H1 (cell line): ENCODE measurements around the gene DHH. TPM values are rescaled to one million over a fixed set of nuclear protein-coding genes. Genes with fewer than 3 reads are reported as not detected.

Source experiments
- CTCF ChIA-PET: fragments of 300-600 bp; sonication (Branson Sonifier 250); formaldehyde crosslinking; loops from one replicate; lab custom pipeline; 2021; ENCODE audit not compliant: partially characterized antibody; lab: Charles Lee
- POLR2A ChIA-PET: fragments of 300-600 bp; sonication (Branson Sonifier 250); formaldehyde crosslinking; loops from one replicate; lab custom pipeline; 2021; ENCODE audit warnings: inconsistent platforms; ENCODE audit not compliant: partially characterized antibody; lab: Charles Lee
- DNase-seq, 2 experiments: peaks; one replicate each; pipeline versions ENCODE4 v3.0.0 to v3.0.0-alpha.2; 2010 to 2022; ENCODE audit warnings: low spot score in 2 of 2, low read depth in 1 of 2, mixed read lengths in 1 of 2
- FAIRE-seq: peaks from 2 replicates; lab custom pipeline; 2011; peaks lifted over from hg19 to GRCh38; lab: Jason Lieb, UNC
- H2AFZ ChIP-seq: 2 replicates; pipeline ENCODE4 v1.8.1; 2012; ENCODE audit warnings: low read length, inconsistent platforms
- H2AK5ac ChIP-seq: 2 replicates; pipeline ENCODE4 v1.6.1; 2013; ENCODE audit warnings: low read depth, low read length
- H2BK120ac ChIP-seq: replicated peaks from 2 replicates; pipeline ENCODE3; 2013; ENCODE audit warnings: low read depth, low read length, inconsistent platforms
- H2BK12ac ChIP-seq: 2 replicates; pipeline ENCODE4 v1.6.1; 2013; ENCODE audit warnings: low read depth, low read length
- H2BK15ac ChIP-seq: 2 replicates; pipeline ENCODE4 v1.6.1; 2013; ENCODE audit warnings: low read length
- H2BK20ac ChIP-seq: 2 replicates; pipeline ENCODE4 v1.6.1; 2013; ENCODE audit warnings: low read length
- H2BK5ac ChIP-seq: 2 replicates; pipeline ENCODE4 v1.6.1; 2013; ENCODE audit warnings: low read depth, low read length
- H3K14ac ChIP-seq: 2 replicates; pipeline ENCODE4 v1.6.1; 2013; ENCODE audit warnings: inconsistent platforms; ENCODE audit not compliant: insufficient read length
- H3K18ac ChIP-seq: 2 replicates; pipeline ENCODE4 v1.6.1; 2013; ENCODE audit warnings: low read length; ENCODE audit errors: extremely low read depth
- H3K23ac ChIP-seq: 2 replicates; pipeline ENCODE4 v1.6.1; 2013; ENCODE audit warnings: inconsistent platforms; ENCODE audit not compliant: insufficient read length
- H3K23me2 ChIP-seq: 2 replicates; pipeline ENCODE4 v1.6.1; 2013; ENCODE audit warnings: low read depth, low read length
- H3K27ac ChIP-seq: 2 replicates; pipeline ENCODE4 v1.6.1; 2011; ENCODE audit warnings: low read depth, low read length, inconsistent platforms
- H3K27me3 ChIP-seq, 4 experiments: replicated peaks in 1 of 4; 1 replicate in 1 of 4; 2 replicates in 3 of 4; pipeline versions ENCODE4 v1.6.1 to v1.8.1; 2011 to 2013; ENCODE audit warnings: low read length in 3 of 4, mild to moderate bottlenecking in 3 of 4, inconsistent platforms in 2 of 4, mixed read lengths in 2 of 4, moderate library complexity in 1 of 4; ENCODE audit not compliant: control insufficient read depth in 3 of 4, insufficient read depth in 3 of 4; ENCODE audit errors: extremely low read depth in 1 of 4
- H3K36me3 ChIP-seq, 4 experiments: 2 replicates each; pipeline versions ENCODE4 v1.6.1 to v1.8.1; 2011 to 2013; ENCODE audit warnings: mild to moderate bottlenecking in 4 of 4, low read length in 3 of 4, moderate library complexity in 2 of 4, control low read depth in 1 of 4, inconsistent platforms in 1 of 4; ENCODE audit not compliant: insufficient read depth in 4 of 4, control insufficient read depth in 2 of 4
- H3K4ac ChIP-seq: replicated peaks from 2 replicates; pipeline ENCODE3; 2013; ENCODE audit warnings: low read length, low read depth, mixed read lengths, inconsistent platforms; ENCODE audit not compliant: insufficient read length
- H3K4me1 ChIP-seq, 4 experiments: replicated peaks in 1 of 4; 1 replicate in 1 of 4; 2 replicates in 3 of 4; pipeline versions ENCODE4 v1.6.1 to v1.8.1; 2011 to 2013; ENCODE audit warnings: low read length in 3 of 4, inconsistent platforms in 2 of 4, mixed read lengths in 1 of 4; ENCODE audit not compliant: insufficient read depth in 4 of 4, control insufficient read depth in 3 of 4
- H3K4me2 ChIP-seq, 2 experiments: 2 replicates each; pipeline versions ENCODE4 v1.6.1 to v1.8.1; 2011 to 2013; ENCODE audit warnings: low read depth in 2 of 2, low read length in 2 of 2, control low read depth in 1 of 2, inconsistent platforms in 1 of 2, mild to moderate bottlenecking in 1 of 2; ENCODE audit not compliant: insufficient read depth in 1 of 2
- H3K4me3 ChIP-seq, 4 experiments: fragments of 200-600, 300-600 bp in 1 of 4; sonication (generic), shearing (Covaris generic), sonication (Bioruptor Twin) in 1 of 4; 2 replicates each; pipeline versions ENCODE4 v1.5.1 to v1.8.1; 2011 to 2016; ENCODE audit warnings: low read length in 4 of 4, low read depth in 3 of 4, control low read depth in 2 of 4, inconsistent platforms in 2 of 4, mild to moderate bottlenecking in 2 of 4, mixed read lengths in 1 of 4, moderate library complexity in 1 of 4; ENCODE audit not compliant: insufficient read depth in 2 of 4; ENCODE audit errors: extremely low read depth in 1 of 4
- H3K56ac ChIP-seq: replicated peaks from 2 replicates; pipeline ENCODE3; 2013; ENCODE audit warnings: low read depth, mild to moderate bottlenecking, mixed read lengths, low read length, inconsistent platforms; ENCODE audit not compliant: insufficient read length
- H3K79me1 ChIP-seq: 2 replicates; pipeline ENCODE4 v1.6.1; 2013; ENCODE audit warnings: low read depth, low read length, control low read depth
- H3K79me2 ChIP-seq, 2 experiments: 2 replicates each; pipeline versions ENCODE4 v1.6.1 to v1.8.1; 2012 to 2013; ENCODE audit warnings: low read length in 2 of 2, mild to moderate bottlenecking in 2 of 2, inconsistent platforms in 1 of 2; ENCODE audit not compliant: insufficient read depth in 2 of 2, control insufficient read depth in 1 of 2
- H3K9ac ChIP-seq, 4 experiments: replicated peaks in 1 of 4; 1 replicate in 1 of 4; 2 replicates in 3 of 4; pipeline versions ENCODE4 v1.6.1 to v1.8.1; 2011 to 2013; ENCODE audit warnings: low read depth in 3 of 4, low read length in 3 of 4, control low read depth in 2 of 4, mild to moderate bottlenecking in 2 of 4, moderate library complexity in 2 of 4, inconsistent platforms in 1 of 4; ENCODE audit errors: extremely low read depth in 1 of 4
- H3K9me3 ChIP-seq, 2 experiments: 2 replicates each; pipeline versions ENCODE4 v1.6.1 to v1.8.1; 2012 to 2013; ENCODE audit warnings: mild to moderate bottlenecking in 2 of 2, moderate library complexity in 2 of 2, control low read depth in 1 of 2, inconsistent platforms in 1 of 2, low read depth in 1 of 2, low read length in 1 of 2, mixed read lengths in 1 of 2; ENCODE audit not compliant: insufficient read depth in 2 of 2
- H4K20me1 ChIP-seq, 2 experiments: replicated peaks in 1 of 2; 2 replicates each; pipeline versions ENCODE3 to v1.8.1; 2011 to 2013; ENCODE audit warnings: inconsistent platforms in 2 of 2, low read length in 2 of 2, mild to moderate bottlenecking in 1 of 2; ENCODE audit not compliant: insufficient read depth in 2 of 2, control insufficient read depth in 1 of 2
- H4K5ac ChIP-seq: 2 replicates; pipeline ENCODE4 v1.6.1; 2013; ENCODE audit warnings: low read length, low read depth, mixed read lengths, inconsistent platforms; ENCODE audit not compliant: insufficient read length
- H4K8ac ChIP-seq: 2 replicates; pipeline ENCODE4 v1.8.0; 2013; ENCODE audit warnings: mild to moderate bottlenecking, moderate library complexity, low read length, inconsistent platforms; ENCODE audit not compliant: insufficient read depth; ENCODE audit errors: extremely low read depth
- H4K91ac ChIP-seq: replicated peaks from 2 replicates; pipeline ENCODE3; 2013; ENCODE audit warnings: low read length, mixed read lengths, inconsistent platforms; ENCODE audit not compliant: insufficient read length
- HDAC6 ChIP-seq: IDR thresholded peaks from one replicate; pipeline ENCODE4 v1.7.1; 2012; ENCODE audit warnings: low read depth, mild to moderate bottlenecking, inconsistent platforms, low read length, moderate library complexity
- JUN ChIP-seq: IDR thresholded peaks from 2 replicates; pipeline ENCODE4 v1.6.1; 2011; ENCODE audit warnings: low read depth, mild to moderate bottlenecking, improper control_type of control experiment, low read length
- JUND ChIP-seq: IDR thresholded peaks from 2 replicates; pipeline ENCODE4 v1.6.1; 2011; ENCODE audit warnings: mild to moderate bottlenecking, improper control_type of control experiment, low read length
- KDM4A ChIP-seq: IDR thresholded peaks from one replicate; pipeline ENCODE4 v1.7.1; 2012; ENCODE audit warnings: low read depth, mild to moderate bottlenecking, moderate library complexity, low read length, inconsistent platforms; ENCODE audit not compliant: severe bottlenecking
- NANOG ChIP-seq: IDR thresholded peaks from 2 replicates; pipeline ENCODE4 v1.6.1; 2011; ENCODE audit warnings: low read length, low read depth, mild to moderate bottlenecking, inconsistent platforms; ENCODE audit not compliant: insufficient read depth, poor library complexity, severe bottlenecking
- RAD21 ChIP-seq, 2 experiments: IDR thresholded peaks in 1 of 2; conservative IDR thresholded peaks in 1 of 2; 2 replicates each; pipeline ENCODE4 v1.6.1; 2011; ENCODE audit warnings: low read depth in 2 of 2, low read length in 2 of 2, improper control_type of control experiment in 1 of 2, inconsistent platforms in 1 of 2, mild to moderate bottlenecking in 1 of 2, moderate library complexity in 1 of 2
- SIRT6 ChIP-seq: IDR thresholded peaks from one replicate; pipeline ENCODE4 v1.7.1; 2012; ENCODE audit warnings: low read length, inconsistent platforms
- SP1 ChIP-seq: IDR thresholded peaks from 2 replicates; pipeline ENCODE4 v1.6.1; 2011; ENCODE audit warnings: low read depth, low read length
- SP4 ChIP-seq: IDR thresholded peaks from 2 replicates; pipeline ENCODE4 v1.6.1; 2012; ENCODE audit warnings: low read length, inconsistent platforms
- TAF1 ChIP-seq: IDR thresholded peaks from 2 replicates; pipeline ENCODE4 v1.6.1; 2011; ENCODE audit warnings: mild to moderate bottlenecking, low read depth, low read length
- WGBS, 2 experiments: shearing (Covaris generic) in 1 of 2; methylation state at CpG; one replicate each; pipeline versions ENCODE4 v1.1.6 to v1.1.7; 2013 to 2015; ENCODE audit warnings: low lambda C conversion rate in 2 of 2, mixed read lengths in 2 of 2, inconsistent platforms in 1 of 2, low coverage in 1 of 2, missing lambda C conversion rate in 1 of 2; ENCODE audit not compliant: insufficient replicate concordance in 2 of 2, insufficient coverage in 1 of 2, insufficient read length in 1 of 2; ENCODE audit errors: extremely low coverage in 1 of 2, missing lambda C conversion rate in 1 of 2; 5-methylcytosine and 5-hydroxymethylcytosine counted together
- polyA plus RNA-seq, 7 experiments: library from polyadenylated mRNA; depleted of rRNA in 3 of 7; stranded (reverse) in 5 of 7; unstranded in 2 of 7; fragments of >200 nt in 5 of 7; fragments of 200-250 nt in 2 of 7; gene quantifications; 1 replicate in 5 of 7; 2 replicates in 1 of 7; 4 replicates in 1 of 7; pipeline versions ENCODE4 v1.2.1 to v1.2.3, GENCODE V29; 2011 to 2013; ENCODE audit warnings: missing spikeins in 2 of 7, mixed read lengths in 2 of 7
- total RNA-seq: library from RNA; stranded (reverse); fragmentation: NEBNext Ultra II Directional; extraction: Animal tissue kit (Norgen Biotek cat#: 25700); gene quantifications from 2 replicates; pipeline ENCODE4 v1.2.1, GENCODE V29; 2021
- TF ChIP-seq, protein P1 (sequence below): IDR thresholded peaks from 2 replicates; pipeline ENCODE4 v1.6.1; 2012; ENCODE audit warnings: low read length, inconsistent platforms

DHH gene
- total and polyA plus RNA-seq, 2 of the 8 experiments (the other 6 are each of a cell fraction or from before 2014, with no cell fraction given) = 0.03 to 0.11 TPM

- H3K56ac ChIP-seq = no peak overlapping the region
- WGBS, 2 experiments = 28% methylated on average over 21 of the region's 21 CpGs; no CpG with 5 or more reads in 1 of the 2 experiments
- CTCF ChIA-PET = interaction anchor here (0.6 to 10.0 kb wide), 8 partner anchors 18 to 162 kb away, joined by 3 to 129 read pairs (median 4); partner anchors contain the start of gene DHH
- H3K18ac ChIP-seq = no peak overlapping the region
- H3K14ac ChIP-seq = no peak overlapping the region
- peak in 1 of 2 experiments; percentile 58 for DNase-seq
- no peaks in the 10 kb centered on the region for H3K79me1 ChIP-seq
- FAIRE-seq = no peak
- no peak overlapping the region for H2AK5ac ChIP-seq
- no peak overlapping the region for H3K4ac ChIP-seq
- H3K4me1 ChIP-seq = peaks cover 2 to 6% (median 4%) of the 10 kb centered on the region in 4 experiments; a peak in 5 of 7 replicates
- H3K36me3 ChIP-seq = no peaks in the 10 kb centered on the region
- peak overlapping the region in 1 of 4 experiments; percentile 24; a peak in 1 of 7 replicates for H3K9ac ChIP-seq
- H4K91ac ChIP-seq = no peak overlapping the region
- H3K23me2 ChIP-seq = peaks cover 11% of the 10 kb centered on the region
- no peak overlapping the region for H2AFZ ChIP-seq
- H3K4me3 ChIP-seq = peak overlapping the region; percentile 70 to 93 (median 80)
- H3K23ac ChIP-seq = no peak overlapping the region
- no peaks in the 10 kb centered on the region for H3K9me3 ChIP-seq
- H3K27ac ChIP-seq = no peak overlapping the region
- peaks cover 0 to 8% (median 3%) of the 10 kb centered on the region in 4 experiments; a peak in 5 of 7 replicates for H3K27me3 ChIP-seq
- no peak overlapping the region for H2BK15ac ChIP-seq
- H4K8ac ChIP-seq = no peak overlapping the region
- POLR2A ChIA-PET = interaction anchor here (1.0 to 3.6 kb wide), 10 partner anchors 9 to 74 kb away, joined by 3 to 32 read pairs (median 4); partner anchors contain the start of genes DHH, KMT2D and TUBA1B
- no peak overlapping the region for H4K5ac ChIP-seq
- no peak overlapping the region for H2BK120ac ChIP-seq
- no peaks in the 10 kb centered on the region for H4K20me1 ChIP-seq
- peak overlapping the region; percentile 87 to 93 for H3K4me2 ChIP-seq
- H2BK20ac ChIP-seq = peak overlapping the region; percentile 66; the same call in 1 of the 2 replicates
- no peaks in the 10 kb centered on the region for H3K79me2 ChIP-seq
- H2BK5ac ChIP-seq = no peak overlapping the region
- no peak overlapping the region for H2BK12ac ChIP-seq
- TF ChIP-seq NANOG = no peak
- no peak for TF ChIP-seq KDM4A
- no peak for TF ChIP-seq TAF1
- no peak for TF ChIP-seq JUN
- TF ChIP-seq, protein P1, sequence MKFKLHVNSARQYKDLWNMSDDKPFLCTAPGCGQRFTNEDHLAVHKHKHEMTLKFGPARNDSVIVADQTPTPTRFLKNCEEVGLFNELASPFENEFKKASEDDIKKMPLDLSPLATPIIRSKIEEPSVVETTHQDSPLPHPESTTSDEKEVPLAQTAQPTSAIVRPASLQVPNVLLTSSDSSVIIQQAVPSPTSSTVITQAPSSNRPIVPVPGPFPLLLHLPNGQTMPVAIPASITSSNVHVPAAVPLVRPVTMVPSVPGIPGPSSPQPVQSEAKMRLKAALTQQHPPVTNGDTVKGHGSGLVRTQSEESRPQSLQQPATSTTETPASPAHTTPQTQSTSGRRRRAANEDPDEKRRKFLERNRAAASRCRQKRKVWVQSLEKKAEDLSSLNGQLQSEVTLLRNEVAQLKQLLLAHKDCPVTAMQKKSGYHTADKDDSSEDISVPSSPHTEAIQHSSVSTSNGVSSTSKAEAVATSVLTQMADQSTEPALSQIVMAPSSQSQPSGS = no peak
- no peak for TF ChIP-seq SP4
- TF ChIP-seq RAD21 (IDR thresholded peaks at IDR 0.05 in 1 of 2, conservative IDR thresholded peaks at IDR 0.05 in 1 of 2; ENCODE audit: low read depth in 2 of 2, low read length in 2 of 2) = no peak
- TF ChIP-seq SP1 = no peak
- TF ChIP-seq JUND = no peak
- no peak for TF ChIP-seq HDAC6
- no peak for TF ChIP-seq SIRT6
Observed at GRCh38 chr12:49068879-49069506, 25.6 kb downstream of the DHH start.
